GM12864 (cell line): ENCODE measurements around the gene S100A13.

Experiments used
- DNase-seq: peaks from one replicate; pipeline ENCODE4 v3.0.0-alpha.2; 2011; ENCODE audit warnings: low read depth
- H3K4me3 ChIP-seq: 2 replicates; pipeline ENCODE4 v1.5.1; 2011; ENCODE audit warnings: mild to moderate bottlenecking, low read depth, low read length, control low read depth
- TF ChIP-seq, protein P1 (sequence below): IDR thresholded peaks from 2 replicates; pipeline ENCODE4 v1.5.1; 2011; ENCODE audit warnings: low read depth, mild to moderate bottlenecking, moderate library complexity, low read length, control low read depth, inconsistent platforms; ENCODE audit errors: missing control alignments

S100A13 gene

DNA sequence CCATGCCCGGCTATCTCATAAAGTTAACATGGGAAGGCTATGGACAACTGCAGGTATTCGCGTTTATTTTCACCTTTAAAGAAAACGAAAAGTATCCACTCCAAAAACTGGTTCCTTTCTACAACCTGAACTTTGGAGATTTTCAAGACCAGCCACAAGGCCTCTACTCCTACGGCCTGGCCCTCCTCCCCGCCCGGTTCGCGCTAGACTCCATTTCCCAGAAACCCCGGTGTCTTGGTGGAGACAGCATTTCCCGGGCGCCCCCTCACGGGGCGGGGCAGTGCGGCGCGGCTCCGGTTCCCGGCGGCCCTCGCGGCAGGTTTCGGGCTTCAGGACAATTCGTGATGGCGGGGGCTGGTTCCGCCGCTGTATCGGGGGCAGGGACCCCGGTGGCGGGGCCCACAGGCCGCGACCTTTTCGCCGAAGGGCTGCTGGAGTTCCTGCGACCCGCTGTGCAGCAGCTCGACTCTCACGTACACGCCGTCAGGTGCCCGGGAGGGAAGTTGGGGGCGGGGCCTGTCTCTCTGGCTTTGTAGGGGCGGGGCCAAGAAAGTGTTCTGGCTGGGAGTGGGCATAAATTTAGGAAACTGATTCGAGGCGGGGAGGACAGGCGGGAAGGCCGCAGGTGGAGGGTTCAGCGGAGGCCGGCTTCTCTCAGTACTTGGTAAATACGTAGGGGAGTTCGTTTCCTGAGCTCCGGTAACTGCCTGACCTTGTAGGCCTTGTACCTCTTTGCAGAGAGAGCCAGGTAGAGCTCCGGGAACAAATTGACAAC is 31.3 kb upstream of the S100A13 start, which contains the start of gene SNAPIN:
Gene SNAPIN (plus strand): TSS at position 304 of the 775 bp plus-strand sequence. CDS start 41 bp downstream, at position 345.
- TF ChIP-seq, protein P1, sequence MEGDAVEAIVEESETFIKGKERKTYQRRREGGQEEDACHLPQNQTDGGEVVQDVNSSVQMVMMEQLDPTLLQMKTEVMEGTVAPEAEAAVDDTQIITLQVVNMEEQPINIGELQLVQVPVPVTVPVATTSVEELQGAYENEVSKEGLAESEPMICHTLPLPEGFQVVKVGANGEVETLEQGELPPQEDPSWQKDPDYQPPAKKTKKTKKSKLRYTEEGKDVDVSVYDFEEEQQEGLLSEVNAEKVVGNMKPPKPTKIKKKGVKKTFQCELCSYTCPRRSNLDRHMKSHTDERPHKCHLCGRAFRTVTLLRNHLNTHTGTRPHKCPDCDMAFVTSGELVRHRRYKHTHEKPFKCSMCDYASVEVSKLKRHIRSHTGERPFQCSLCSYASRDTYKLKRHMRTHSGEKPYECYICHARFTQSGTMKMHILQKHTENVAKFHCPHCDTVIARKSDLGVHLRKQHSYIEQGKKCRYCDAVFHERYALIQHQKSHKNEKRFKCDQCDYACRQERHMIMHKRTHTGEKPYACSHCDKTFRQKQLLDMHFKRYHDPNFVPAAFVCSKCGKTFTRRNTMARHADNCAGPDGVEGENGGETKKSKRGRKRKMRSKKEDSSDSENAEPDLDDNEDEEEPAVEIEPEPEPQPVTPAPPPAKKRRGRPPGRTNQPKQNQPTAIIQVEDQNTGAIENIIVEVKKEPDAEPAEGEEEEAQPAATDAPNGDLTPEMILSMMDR, result peak; percentile 8
- H3K4me3 ChIP-seq, result peak within 1 kb of the TSS; percentile 70
- peak; percentile 57 for DNase-seq

DNA sequence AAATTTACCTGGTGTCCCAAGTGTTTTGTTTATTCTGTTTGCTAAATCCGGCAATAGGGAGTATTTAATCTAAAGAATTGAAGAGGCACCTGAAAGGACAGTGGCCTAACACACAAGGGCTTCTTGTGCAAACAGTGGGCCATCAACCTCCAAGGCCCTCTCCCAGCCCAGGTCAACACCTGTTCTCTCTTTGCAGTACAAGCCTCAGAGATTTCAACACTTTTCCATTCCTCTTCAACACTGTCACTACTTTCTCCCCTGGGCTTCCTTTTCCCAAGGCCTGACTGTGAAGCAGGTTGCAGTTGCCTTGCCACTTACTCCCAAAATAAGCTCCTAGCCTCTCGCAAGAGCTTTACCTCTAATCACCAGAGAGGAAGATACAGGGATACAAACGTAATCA is 28.0 kb upstream of the S100A13 start:
- H3K4me3 ChIP-seq, result no peak overlapping the region
- no peak for DNase-seq
- TF ChIP-seq, protein P1, result no peak

DNA sequence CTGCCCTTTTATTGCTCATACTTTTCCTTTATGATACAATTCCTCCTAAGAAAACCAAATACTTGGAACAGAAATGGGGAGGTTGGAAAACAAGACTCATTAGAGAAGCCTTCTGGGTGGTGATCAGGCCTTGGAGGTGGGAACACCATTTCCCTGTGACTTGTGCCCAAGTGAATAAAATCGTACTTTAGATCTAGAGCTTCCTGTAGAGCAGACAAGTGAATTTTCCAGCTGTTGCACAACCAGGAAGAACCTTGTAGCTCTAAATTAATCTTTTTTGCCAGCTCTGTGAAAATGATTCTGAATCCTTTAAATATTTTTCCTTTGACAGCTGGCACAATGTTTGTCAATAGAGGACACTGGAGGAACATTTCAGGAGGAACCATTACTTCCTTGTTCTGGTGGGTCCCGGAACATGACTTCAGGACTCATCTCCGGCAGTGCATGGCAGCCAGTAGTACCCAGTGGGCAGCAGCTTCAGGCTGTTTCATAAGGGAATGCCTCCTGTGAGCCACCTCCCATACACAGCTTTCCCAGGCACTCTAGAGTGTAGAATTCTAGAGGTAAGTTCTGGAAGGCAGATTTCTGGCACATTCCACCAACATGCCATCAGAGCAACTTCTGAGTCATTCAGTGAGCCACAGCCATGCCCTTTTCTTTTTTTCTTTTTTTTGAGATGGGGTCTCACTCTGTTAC is 25.6 kb upstream of the S100A13 start:
- TF ChIP-seq, protein P1, result no peak
- no peak for DNase-seq
- H3K4me3 ChIP-seq, result no peak overlapping the region

DNA sequence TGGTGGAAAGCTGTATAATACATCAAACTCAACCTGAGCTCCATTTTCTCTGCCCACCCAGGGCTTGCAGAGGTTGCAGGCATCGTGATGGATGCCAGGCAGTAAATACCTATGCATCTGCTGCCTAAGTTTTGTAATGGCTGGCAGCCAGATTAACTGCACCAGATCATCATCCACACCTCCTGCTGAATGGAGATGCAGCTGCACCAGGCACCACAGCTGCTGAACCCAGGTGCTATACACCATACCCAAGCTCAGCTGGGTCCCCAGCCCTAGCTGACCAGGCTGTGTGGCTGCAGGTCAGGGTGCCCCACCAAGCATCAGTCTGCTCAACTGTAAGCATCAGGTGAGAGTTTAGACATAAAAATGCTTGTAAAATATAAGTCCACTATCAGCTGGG is 24.5 kb upstream of the S100A13 start:
- no peak for DNase-seq
- H3K4me3 ChIP-seq, result no peak overlapping the region
- TF ChIP-seq, protein P1, result no peak

DNA sequence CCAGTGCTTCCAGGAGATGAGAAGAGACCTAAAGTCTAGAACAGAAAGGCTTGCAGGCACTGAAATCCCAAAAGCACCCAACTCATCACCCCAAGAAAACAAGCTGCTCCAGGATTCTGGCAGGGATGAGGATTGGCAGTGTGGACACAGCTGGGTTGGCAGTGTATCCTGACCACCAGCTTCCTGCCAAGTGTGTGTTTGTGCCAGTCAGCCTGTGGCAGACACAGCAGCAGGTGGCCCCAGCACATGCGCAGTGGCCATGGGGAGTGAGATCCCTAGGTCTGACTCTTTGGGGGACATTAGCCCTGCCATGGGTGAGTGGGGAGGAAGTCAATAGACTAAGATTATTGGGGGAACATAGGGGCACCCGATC is 22.5 kb upstream of the S100A13 start:
- DNase-seq, result no peak

DNA sequence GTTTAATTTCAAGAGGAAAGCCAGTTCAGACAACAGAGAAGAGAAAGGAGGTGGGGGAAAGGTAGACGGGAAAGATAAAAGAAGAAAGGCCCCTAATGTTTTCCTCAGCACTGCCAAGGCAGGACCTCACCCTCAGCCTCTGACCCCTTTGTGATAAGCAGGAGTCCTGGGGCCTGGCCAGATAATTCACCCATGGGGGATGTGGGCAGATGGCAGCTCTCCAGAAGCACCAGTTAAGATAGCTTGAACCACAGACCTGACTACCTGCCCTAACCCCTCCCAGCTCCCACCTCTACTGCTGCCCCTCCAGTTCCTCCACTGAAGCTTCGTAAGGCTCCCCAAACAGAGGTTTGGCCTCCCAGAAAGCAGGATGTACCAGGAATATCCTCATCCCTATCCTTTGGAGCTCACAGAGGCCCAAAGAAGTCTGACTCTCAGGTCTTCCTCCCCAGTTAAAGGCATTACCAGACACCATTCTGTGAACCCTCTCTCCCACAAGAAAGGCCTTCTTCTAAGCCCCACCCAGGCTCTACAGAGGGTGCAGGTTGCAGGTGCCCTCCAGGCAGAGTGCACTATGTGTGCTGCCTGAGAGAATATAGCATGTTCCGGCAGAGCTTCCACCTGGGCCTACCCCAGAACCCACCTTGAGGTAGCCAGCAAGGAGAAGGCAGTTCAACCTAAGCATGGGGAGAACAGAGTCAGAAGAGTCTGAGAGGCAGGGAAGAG is 22.0 kb upstream of the S100A13 start:
- TF ChIP-seq, protein P1, result no peak
- H3K4me3 ChIP-seq, result no peak overlapping the region
- DNase-seq, result no peak

More for the DNA sequence above, 22.5 kb upstream of the S100A13 start:
- TF ChIP-seq, protein P1, result no peak
- no peak overlapping the region for H3K4me3 ChIP-seq
